WI38 (cell line): ENCODE results near the gene COG4.

Source experiments
- H3K4me3 ChIP-seq: 2 replicates; pipeline ENCODE4 v1.5.1; 2011; ENCODE audit warnings: low read depth, mild to moderate bottlenecking, control low read depth, low read length
- TF ChIP-seq, protein P1 (sequence below): IDR thresholded peaks from 2 replicates; pipeline ENCODE4 v1.5.1; 2012; ENCODE audit warnings: low read depth, mild to moderate bottlenecking, control low read depth, low read length

COG4 gene

DNA sequence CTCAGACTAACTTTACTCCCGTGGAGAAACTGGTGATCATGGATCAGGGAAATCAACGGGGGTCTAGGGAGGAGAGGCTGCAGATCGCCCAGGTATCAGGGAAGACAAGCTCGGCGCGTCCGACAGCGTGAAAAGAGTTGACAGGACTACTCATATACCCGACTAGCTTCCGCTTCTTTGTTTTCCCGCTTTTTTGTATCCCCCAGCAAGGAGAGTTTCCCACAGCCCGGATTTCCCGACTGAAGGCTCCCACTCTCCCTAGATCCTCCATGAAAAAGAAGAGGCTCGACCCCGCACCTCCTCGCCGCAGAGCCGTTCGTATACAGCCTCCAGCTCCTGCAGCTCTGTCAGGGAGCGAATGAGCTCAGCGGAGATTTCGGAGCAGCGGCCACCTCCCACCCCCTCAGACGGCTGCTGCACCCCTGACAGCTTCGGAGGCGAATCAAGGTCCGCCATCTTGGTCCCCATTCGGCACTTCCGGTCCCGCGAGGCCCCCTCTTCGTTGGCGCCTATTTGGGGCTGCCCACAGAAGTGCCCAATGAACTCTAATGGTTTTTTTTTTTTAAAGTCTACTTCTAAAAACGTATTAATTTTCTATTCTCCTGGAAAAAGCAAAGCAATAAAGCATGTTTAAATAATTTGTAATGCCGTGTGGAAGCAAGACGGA lies at the start of gene COG4:
COG4 (minus strand) TSS at position 479 of the 667 bp plus-strand sequence; CDS start at position 468, 11 bp downstream.
- TF ChIP-seq, protein P1, sequence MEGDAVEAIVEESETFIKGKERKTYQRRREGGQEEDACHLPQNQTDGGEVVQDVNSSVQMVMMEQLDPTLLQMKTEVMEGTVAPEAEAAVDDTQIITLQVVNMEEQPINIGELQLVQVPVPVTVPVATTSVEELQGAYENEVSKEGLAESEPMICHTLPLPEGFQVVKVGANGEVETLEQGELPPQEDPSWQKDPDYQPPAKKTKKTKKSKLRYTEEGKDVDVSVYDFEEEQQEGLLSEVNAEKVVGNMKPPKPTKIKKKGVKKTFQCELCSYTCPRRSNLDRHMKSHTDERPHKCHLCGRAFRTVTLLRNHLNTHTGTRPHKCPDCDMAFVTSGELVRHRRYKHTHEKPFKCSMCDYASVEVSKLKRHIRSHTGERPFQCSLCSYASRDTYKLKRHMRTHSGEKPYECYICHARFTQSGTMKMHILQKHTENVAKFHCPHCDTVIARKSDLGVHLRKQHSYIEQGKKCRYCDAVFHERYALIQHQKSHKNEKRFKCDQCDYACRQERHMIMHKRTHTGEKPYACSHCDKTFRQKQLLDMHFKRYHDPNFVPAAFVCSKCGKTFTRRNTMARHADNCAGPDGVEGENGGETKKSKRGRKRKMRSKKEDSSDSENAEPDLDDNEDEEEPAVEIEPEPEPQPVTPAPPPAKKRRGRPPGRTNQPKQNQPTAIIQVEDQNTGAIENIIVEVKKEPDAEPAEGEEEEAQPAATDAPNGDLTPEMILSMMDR = no peak
- peak within 1 kb of the TSS; percentile 81 for H3K4me3 ChIP-seq

DNA sequence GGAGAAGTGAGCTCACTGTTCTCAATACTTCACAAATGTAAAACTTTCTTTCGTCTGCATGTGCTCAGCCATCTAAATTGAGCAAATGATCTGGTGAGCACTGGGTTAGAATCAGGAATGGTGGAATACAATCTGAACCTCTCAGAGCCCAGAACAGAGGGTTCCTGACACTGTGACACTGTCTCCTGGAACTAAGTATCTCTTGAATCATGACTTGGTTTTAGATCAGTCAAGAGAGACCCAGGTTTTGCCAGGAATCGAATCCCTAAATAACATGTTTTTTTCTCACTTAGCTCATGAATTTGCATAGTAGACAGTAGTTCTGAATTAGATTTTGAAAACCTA lies 49.5 kb upstream of the COG4 start:
- TF ChIP-seq, protein P1 = no peak
- no peak overlapping the region for H3K4me3 ChIP-seq

DNA sequence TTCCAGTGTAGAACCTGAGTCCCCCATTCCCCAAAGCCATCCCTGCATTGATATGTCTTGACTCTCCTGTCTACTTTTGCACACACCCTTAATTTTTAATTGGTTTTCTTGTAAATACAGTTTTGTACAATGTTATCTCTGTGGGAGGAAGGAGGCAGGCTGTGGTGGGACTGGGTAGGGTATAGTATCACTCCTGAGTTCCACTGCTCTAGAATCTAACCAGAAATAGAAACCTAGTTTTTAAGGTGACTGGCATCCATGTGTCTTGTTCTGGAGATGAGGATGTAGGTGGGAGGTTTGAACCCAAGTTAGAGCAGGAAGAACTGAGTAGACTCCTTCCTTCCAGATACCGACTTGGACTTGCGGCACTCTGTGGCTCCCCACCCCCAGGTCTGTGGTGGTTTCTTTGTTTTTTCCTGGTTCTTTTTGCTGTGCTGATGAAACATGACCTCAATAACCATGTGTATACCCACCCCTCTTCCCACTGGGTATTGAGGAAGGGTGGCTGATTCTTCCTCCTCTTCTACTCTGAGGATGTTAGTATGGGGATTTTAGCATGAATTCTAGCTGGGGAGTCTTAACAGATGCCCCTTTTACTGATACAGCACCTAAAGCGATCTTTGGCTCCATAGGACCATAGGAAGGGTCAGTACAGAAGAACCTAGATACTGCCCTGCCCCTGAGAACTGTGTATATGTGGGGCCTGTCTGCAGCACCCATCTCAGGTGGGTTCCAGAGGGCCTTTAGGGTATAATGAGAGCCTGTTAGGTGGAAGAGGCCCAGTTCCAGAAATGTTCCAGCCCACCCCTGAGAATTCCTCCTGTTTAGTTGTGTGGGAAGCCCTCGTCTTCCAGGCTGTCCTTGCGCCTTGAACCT lies 48.9 kb upstream of the COG4 start:
- no peak overlapping the region for H3K4me3 ChIP-seq
- TF ChIP-seq, protein P1 = no peak

DNA sequence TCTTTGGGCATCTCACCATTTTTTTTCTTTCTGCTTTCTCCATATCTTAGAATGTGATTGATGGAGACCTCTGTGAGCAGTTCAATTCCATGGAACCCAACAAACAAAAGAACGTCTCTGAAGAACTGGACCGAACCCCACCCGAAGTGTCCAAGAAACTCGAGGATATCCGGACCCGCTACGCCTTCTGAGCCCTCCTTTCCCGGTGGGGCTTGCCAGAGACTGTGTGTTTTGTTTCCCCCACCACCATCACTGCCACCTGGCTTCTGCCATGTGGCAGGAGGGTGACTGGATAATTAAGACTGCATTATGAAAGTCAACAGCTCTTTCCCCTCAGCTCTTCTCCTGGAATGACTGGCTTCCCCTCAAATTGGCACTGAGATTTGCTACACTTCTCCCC lies 48.3 kb upstream of the COG4 start:
- TF ChIP-seq, protein P1 = no peak
- H3K4me3 ChIP-seq = no peak overlapping the region

DNA sequence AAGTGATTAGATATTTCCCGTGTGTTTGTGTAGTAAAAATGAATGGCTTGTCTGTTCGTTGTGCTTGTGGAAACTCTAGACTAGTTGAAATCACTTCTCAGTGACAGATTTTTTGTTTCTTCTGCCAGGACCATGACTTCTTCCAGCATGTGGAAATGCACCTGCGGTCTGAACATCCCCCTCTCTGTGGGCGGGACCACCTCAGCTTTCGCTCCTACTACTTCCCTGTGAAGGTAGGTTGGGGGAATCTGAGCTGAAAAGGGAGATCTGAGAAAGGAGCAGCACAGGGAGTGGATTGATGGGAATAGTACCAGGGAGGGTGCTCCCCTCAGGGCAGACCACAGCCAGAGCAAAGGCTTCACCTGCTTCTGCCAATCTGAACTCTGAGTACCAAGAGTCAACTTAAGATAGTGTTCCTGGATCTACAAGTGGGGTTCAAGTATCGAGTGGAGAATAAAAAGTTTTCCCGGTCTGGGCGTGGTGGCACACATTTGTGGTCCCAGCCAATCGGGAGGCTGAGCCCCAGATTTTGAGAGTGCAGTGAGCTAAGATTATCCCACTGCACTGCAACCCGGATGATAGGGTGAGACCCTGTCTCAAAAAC lies 47.7 kb upstream of the COG4 start:
- TF ChIP-seq, protein P1 = no peak
- H3K4me3 ChIP-seq = no peak overlapping the region

DNA sequence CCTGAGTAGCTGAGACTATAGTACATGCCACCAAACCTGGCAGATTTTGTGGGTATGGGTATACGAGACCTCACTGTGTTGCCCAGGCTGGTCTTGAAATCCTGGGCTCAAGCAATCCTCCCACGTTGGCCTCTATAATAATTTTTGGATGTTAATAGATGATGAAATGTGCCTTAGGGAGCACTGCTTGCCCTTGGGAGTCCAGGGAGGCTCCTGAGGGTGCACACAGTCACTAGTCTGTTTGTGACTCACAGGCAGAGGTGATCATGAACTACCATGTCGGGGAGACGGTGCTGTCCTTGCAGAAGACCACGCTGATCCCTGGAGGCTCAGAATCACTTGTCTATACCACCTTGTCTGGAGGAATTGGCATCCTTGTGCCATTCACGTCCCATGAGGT lies 46.4 kb upstream of the COG4 start:
- TF ChIP-seq, protein P1 = no peak
- H3K4me3 ChIP-seq = no peak overlapping the region
